ENCODE results near the gene KCNH6. TPM values are rescaled to one million over a fixed set of nuclear protein-coding genes. Genes with fewer than 3 reads are reported as not detected.

Gene KCNH6
- total RNA-seq: not detected in 2 replicates

GRCh38 chr17:63523253-63523855 is at the start of gene KCNH6:
KCNH6 (plus strand) TSS chr17:63523358; CDS start chr17:63523414, 56 bp downstream.

DNA sequence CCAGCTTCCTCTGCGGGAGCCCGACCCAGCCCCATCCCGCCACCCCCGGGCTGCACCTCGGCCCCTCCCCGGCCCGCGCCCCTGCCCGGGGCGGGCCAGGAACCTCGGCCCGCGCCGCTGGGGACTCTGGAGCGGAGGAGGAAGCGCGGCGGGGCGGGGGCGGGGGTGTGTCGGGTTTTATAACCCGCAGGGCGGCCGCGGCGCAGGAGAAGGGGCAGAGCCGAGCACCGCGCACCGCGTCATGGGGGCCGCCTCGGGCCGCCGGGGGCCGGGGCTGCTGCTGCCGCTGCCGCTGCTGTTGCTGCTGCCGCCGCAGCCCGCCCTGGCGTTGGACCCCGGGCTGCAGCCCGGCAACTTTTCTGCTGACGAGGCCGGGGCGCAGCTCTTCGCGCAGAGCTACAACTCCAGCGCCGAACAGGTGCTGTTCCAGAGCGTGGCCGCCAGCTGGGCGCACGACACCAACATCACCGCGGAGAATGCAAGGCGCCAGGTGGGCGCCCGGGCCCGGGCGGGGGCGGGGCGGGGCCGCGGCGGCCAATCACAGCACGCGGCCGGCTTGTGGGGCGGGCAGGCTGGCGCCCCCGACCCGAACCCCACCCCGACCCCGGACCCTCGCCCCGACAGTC is 46.2 kb upstream of the KCNH6 start, which contains the start of gene ACE:
Gene ACE, plus strand, starts transcription at position 208 of the 626 bp plus-strand sequence. Its CDS starts 34 bp downstream, at position 242.

DNA sequence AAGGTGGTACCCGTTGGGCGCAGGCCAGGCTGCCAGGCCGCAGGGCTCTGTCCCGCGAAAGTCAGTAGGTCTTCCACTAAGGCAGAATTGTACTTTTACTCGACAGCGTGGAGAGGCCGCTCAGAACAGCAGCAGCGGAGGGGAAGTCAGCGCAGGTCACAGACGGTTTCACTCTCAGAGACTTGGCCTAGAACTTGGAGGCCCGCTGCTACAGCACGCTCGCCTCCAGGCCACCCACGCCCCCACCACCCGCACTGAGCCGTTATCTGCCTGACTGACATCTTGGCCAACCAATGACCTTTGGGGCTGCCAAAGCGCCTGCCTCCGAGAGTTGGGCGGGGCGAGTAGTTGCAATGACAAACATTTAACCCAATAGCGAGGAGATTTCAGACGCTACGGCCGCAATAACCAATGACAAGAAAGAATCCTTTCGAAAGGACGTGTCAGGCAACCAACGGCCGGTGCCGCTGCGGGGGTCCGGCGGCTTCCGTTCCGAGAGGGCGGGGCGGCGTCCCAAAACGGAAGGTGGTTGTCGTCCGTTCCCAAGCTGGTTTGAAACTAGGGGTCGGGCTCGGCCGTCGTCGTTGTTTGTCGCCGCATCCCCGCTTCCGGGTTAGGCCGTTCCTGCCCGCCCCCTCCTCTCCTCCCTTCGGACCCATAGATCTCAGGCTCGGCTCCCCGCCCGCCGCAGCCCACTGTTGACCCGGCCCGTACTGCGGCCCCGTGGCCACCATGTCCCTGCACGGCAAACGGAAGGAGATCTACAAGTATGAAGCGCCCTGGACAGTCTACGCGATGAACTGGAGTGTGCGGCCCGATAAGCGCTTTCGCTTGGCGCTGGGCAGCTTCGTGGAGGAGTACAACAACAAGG is 27.0 kb downstream of the KCNH6 start, which contains the start of gene DCAF7:
Gene DCAF7, plus strand, starts transcription at position 532 of the 871 bp plus-strand sequence. Its CDS starts 201 bp downstream, at position 733.

Other genes starting within 250 kb of the KCNH6 start
- 26.7 and 37.9 TPM in 2 replicates for gene CYB561, start 77.1 kb upstream of the KCNH6 start, total RNA-seq
- 0.72 and 0.85 TPM in 2 replicates for gene ACE, start 46.3 kb upstream of the KCNH6 start, total RNA-seq
- gene DCAF7, start 27.1 kb downstream of the KCNH6 start, total RNA-seq: 12.0 and 16.6 TPM in 2 replicates
- gene TACO1, start 77.5 kb downstream of the KCNH6 start, total RNA-seq: 17.1 and 21.0 TPM in 2 replicates
- gene MAP3K3, start 99.1 kb downstream of the KCNH6 start, total RNA-seq: 9.4 and 10.8 TPM in 2 replicates
- 4.5 and 10.4 TPM in 2 replicates for gene LIMD2, start 176.8 kb downstream of the KCNH6 start, total RNA-seq
- 5.8 and 7.5 TPM in 2 replicates for gene STRADA, start 218.4 kb downstream of the KCNH6 start, total RNA-seq

Measured in tracheal epithelial cell (primary cell).